CD1c-positive myeloid dendritic cell (primary cell): Measurements from ENCODE around the gene RYR3.
A peak's percentile ranks its signal among the peaks of the same experiment; 100 is the strongest.

Experiments
- DNase-seq: peaks from one replicate; pipeline ENCODE4 v3.0.0-alpha.2; 2016; ENCODE audit errors: extremely low spot score

RYR3 gene

DNA sequence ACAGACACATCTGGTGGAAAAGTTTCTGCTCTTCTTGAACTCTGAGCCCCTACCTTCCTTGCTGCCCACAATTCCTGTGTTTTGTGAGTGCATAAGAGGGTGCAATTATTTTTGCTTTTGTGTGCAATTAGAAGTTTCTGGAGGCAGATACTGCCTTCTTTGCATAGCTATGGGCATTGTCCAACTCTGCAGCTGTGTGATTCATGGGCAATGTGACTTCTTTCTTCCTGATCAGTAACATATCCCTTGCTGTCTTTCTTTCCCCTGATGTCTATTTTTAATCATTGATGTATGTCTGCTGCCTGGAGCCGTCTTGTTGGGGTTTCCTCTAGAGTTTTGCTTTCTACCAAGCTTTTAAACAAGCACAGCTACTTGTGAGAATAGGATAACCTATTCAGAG lies 336.0 kb downstream of the RYR3 start:
- no peak for DNase-seq

- no peak for DNase-seq
These were observed 338.6 kb downstream of the RYR3 start for GRCh38 chr15:33649217-33649933.

DNA sequence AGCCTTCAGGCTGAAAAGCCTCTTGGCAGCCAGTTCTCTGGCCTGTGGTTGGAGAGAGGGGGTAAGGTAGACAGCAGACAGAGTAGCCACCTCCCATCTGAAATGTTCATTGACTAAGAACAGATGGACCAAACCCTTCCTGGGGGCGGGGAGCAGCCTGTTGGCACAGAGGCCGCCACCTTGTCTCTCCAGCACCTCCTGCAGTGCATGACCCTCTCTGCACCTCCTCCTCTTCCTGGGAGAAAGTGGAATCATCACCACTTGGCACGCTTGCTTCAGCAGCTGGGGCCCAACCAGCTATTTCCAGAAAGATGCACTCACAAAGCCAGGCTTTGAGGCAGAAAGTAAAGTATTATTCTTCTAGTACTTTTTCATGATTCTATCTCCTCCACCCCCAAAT lies 344.1 kb downstream of the RYR3 start:
- DNase-seq, result no peak

- DNase-seq, result no peak
These were observed 344.7 kb downstream of the RYR3 start for GRCh38 chr15:33655488-33655887.

GRCh38 chr15:33656168-33656567 lies 345.4 kb downstream of the RYR3 start:
- DNase-seq, result peak; percentile 2

GRCh38 chr15:33660151-33660550 lies 349.4 kb downstream of the RYR3 start:
- DNase-seq, result no peak

DNA sequence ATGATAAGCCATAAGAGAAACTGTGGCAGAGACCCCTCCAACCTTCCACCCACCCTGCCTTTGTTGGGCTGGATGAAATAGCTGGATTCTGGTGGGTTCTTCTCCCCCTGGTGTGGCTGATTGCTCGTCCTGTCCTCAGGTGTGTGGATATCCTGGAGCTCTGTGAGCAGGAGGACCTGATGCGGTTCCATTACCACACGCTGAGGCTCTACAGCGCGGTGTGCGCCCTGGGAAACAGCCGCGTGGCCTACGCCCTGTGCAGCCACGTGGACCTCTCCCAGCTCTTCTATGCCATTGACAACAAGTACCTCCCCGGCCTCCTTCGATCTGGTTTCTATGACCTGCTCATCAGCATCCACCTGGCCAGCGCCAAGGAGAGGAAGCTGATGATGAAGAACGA lies 351.2 kb downstream of the RYR3 start:
- no peak for DNase-seq

GRCh38 chr15:33664947-33665346 lies 354.2 kb downstream of the RYR3 start:
- no peak for DNase-seq

DNA sequence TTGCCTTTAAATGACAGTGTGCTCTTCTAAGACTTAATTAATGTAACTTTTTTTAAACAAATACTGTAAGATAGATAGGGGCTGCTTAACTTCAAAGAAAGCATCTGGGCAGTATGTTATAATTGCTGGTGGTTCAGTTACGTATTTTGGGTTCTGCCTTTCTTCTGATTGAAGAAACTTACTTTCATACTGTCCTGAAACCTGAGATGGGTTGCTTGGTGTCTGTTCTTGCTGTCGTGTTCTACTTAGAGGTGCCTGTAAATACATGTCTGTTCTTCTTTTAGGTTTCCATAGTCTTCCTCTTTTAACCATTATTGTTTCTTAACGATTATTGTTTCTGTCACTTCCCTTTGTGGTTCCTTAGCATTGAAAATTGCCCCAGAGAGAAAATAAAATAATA lies 359.8 kb downstream of the RYR3 start:
- DNase-seq, result no peak

DNA sequence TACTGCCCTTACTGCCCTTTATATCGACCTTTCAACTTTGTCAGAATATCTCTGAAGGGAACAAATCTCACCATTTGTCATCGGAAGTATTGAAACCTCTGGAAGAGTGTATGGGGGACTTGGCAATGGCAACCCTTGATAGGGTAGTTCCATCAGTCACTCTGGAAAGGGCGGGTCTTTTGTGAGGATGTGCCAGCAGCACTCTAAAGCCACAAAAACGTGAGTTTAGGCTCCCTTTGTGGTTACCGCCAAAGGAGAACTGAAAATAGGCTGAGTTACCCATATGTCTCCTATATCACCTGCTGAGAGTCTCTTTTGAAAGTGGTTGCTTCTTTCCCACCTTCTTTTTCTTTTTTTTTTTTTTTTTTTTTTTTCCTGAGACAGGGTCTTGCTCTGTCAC lies 360.7 kb downstream of the RYR3 start:
- DNase-seq, result no peak

GRCh38 chr15:33675246-33675645 lies 364.5 kb downstream of the RYR3 start:
- peak; percentile 9 for DNase-seq

DNA sequence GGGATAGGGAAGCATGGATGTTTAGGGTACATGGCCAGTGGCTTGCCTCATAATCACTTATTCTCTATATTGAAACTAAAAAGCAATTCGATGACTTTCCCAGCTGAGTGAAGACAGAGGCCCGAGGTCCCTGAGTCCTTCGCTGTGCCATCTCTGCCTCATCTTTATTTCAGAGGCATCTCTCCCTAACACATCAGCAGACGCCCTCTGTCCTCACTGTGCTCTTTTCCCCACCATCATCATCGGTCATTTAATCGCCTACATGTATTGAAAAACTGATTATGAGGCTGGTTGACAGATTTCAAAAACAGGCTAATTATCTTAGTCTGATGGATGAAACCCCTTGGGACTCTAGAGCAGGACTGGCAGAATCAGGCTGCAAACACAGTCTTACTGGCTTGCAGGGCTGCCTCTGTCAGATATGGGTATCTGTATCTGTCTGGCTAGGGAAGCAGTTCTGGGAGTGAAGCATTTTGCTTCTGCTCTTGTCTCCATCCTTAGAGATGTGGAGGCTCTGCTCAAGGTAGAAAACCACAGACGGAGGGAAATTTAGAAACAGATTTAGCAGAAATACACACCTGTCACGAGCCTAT lies 366.6 kb downstream of the RYR3 start:
- DNase-seq, result no peak

DNA sequence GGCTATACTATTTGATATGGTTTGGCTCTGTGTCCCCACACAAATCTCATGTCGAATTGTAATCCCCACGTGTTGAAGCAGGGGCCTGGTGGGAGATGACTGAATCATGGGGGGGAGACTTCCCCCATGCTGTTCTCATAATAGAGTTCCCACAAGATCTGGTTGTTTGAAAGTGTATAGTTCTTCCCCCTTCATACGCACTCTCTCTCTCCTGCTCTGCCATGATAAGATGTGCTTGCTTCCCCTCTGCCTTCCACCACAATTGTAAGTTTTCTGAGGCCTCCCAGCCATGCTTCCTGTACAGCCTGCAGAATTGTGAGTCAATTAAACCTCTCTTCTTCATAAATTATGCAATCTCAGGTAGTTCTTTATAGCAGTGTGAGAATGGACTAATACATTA lies 367.4 kb downstream of the RYR3 start:
- no peak for DNase-seq

DNA sequence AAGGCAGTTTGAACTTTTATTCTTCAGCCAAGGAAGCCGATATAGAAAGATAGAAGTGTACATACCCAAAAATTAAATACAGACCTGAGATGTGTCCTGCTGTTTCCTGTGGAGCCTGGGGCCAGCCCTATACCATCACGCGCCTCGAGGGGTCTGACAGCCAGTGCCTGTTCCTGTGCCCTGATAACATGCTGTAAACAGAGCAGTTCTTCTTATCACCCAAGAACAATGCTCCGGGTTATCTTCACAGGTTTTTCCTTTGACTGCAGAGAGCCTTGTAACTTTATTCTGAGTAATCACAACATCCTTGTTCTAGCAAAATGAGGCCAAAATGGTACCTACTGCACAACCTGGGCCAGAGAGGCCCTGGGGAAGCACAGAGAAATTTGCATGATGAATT lies 367.8 kb downstream of the RYR3 start:
- no peak for DNase-seq

DNA sequence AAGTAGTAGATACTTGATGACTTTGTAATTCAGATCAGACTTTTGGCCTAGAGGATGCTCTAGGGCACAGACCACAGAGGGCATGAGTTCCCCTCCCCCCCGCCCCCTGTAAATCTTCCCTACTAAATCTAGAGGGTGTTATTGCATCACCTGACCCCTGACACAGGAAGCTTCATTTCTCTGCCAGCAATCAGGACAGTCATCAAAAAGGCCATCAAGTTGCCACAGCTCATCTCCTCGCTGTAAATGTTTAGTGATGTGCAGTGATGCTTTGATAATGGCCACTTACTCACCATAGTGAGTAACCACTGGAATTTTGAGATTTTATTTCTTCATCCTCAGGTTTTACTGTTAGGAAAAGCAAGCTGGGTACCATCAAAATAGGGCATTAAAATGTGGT lies 368.3 kb downstream of the RYR3 start:
- no peak for DNase-seq

GRCh38 chr15:33680336-33680735 lies 369.6 kb downstream of the RYR3 start:
- DNase-seq, result no peak

DNA sequence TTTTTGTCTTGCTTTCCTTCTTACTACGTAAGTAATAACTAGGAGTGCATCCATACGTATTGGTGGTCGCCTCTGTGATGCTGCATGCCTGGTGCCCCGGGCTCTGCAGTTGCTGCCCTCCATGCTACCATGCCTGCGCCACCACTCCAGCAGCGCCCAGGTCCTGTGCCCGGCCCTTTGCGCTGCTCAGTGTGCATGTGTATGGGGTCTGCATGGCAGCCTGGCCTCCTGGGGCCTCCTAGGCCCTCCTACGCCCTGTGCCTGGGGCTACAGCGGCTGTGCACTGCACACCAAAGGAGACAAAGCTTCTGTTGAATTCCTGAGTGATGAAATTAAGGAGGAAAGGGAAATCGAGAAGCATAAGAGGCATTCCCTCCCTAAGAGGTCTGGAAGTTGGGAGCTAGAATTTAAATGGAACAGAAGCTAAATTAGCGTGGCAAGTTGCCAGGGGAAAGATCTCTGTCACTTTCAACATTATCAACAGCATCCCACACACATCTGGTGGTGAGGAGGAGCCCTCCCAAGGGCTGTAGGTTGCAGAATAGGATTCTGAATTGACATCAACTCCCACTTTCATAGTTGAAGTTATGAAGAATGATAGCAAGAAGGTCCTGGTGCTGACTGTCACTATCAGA lies 382.5 kb downstream of the RYR3 start:
- DNase-seq, result no peak

DNA sequence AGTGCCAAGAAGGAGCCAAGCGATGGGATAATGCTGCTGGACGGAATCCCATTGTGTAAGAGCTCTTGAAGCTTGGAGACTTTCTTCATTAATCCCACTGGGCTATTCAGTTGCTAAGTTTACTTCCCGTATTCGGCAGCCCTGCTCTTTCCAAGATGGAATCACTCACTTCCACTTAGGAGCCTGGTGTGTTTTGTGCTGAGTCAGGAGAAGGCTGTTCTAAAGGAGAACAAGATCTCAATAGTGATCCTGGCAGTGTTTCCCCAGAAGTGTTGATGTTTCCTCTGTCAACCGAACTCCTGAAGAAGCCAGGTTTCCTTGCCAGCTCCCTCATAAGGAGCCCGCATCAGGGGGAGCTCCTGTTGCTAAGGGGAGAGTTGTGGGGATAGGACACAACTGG lies 387.4 kb downstream of the RYR3 start:
- DNase-seq, result no peak

GRCh38 chr15:33699145-33699544 lies 388.4 kb downstream of the RYR3 start:
- no peak for DNase-seq

GRCh38 chr15:33699691-33700447 lies 389.1 kb downstream of the RYR3 start:
- DNase-seq, result no peak

DNA sequence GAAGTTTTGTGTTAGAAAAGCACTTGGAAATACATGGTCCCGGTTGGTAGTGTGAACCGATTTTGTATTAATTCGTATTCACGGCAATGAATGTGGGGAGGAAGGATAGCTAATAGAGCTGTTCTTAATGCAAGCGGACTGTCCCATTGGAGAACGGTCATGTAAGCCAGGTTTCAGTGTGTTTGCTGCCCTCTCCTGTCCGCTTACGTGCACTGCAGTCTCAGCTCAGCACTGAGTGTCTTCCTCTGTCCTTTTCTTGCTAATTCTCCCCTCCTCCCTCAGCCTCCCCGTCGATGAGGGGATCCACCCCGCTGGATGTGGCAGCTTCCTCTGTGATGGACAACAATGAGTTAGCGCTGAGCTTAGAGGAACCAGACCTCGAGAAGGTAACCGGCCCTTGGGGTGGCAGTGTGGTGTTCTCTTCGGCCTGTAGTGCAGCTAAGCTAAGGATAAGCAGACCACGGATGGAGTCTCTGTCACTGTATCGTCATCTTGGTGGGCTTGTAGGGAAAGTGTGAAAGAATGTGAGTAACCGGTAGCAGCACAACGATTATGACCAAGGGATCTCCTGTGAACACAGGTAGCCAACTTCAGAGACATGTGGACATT lies 390.0 kb downstream of the RYR3 start:
- DNase-seq, result peak; percentile 74

DNA sequence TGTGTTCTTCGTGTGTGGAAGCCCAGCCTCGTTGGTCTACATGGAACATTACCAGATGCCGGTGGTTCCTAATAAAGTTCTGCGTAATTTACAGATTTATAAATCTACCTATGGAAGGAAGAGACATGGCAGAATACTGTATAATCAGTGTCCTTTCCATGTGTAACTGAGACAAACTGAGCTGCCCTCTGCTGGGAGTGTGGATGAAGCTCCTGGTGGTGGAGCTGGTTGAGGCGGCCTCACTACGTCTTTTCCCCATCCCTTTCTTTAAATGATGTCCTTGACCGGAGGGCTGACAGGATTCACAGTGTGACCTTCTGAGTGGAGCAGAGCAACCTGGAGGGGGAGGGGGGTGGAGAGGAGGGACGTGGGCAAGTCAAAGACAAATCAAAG lies 390.5 kb downstream of the RYR3 start:
- DNase-seq, result no peak
